OCI-M1 (cell line): ENCODE measurements around the gene LINC01488.

Source experiments
- DNase-seq: peaks from one replicate; lab custom pipeline; 2025; lab: John Stamatoyannopoulos, UW

Gene LINC01488

DNA sequence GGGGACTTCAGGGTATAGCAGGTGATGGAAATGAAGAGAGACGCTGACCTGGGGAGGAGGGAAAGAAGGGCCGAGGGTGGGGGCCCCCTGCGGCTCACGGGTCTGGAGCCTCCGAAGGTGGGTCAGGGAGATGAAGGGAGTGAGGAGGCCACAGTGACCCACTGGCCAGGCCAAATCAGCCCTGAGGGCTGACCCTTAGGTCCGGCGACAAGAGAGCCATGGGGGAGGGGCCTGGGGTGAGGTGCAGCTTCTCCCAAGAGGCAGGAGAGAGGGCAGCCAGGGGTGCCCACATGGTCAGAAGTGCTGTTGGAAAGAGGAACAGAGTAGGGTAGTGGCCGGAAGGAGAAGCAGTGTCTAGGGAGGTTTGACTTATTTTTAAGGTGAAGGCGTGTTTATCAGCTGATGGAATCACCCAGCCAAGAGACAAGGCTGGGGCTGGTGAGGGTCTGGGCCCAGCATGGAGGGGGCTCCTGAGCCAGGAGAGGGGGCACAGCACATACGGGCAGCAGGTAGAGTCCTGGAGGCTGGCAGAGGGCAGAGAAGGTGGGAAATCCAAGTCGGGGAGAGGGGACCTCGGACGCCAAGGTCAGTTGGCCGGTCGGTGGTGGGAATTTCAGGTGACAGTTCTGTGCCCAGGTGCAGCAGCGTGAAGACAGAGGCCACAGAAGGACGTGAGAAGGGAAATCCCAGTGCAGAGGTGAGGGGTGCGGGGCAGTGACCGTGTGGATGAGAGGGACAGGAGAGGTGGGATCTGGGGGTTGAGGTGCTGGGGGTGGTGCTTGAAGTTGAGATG lies 49.0 kb downstream of the LINC01488 start:
- peak; percentile 89 for DNase-seq

- DNase-seq, result no peak
Measured at GRCh38 chr11:69531071-69531716, 49.7 kb downstream of the LINC01488 start.

GRCh38 chr11:69531717-69532088 lies 50.2 kb downstream of the LINC01488 start:
- no peak for DNase-seq

DNA sequence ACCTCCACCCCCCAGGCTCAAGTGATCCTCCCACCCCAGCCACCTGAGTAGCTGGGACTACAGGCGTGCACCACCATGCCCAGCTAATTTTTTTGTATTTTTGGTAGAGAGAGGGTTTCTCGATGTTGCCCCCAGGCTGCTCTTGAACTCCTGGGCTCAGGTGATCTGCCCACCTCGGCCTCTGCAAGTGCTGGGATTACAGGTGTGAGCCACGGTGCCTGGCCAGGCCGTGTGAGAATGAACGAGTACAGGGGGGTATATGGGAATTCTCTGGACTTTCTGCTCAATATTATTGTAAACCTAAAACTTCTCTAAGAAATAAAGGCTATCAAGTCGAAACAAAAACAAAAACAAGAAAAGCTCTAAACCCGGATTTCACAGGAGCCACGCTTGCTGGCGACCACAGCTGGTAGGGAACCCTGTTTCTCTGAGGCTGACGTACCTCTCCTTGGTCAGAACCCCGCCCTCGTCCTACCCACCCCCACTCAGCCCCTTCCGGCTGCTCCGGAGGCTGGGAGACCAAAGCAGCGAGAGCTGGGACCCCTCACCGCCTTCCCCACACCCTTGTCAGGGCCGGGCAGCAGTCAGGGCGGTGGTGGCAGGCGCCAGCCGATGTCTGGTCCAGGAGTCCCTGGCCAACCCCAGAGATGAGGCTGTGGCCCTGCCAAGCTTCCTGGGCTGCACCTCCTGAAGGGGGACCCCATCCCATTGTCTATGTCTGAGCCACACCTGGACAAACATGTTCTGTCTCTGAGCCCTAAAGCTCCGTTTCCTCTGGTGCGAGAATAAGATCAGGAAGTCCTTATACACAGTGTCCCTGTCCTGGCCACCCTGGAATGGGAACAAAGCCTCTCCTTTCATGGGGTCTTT lies 52.1 kb downstream of the LINC01488 start:
- no peak for DNase-seq

DNA sequence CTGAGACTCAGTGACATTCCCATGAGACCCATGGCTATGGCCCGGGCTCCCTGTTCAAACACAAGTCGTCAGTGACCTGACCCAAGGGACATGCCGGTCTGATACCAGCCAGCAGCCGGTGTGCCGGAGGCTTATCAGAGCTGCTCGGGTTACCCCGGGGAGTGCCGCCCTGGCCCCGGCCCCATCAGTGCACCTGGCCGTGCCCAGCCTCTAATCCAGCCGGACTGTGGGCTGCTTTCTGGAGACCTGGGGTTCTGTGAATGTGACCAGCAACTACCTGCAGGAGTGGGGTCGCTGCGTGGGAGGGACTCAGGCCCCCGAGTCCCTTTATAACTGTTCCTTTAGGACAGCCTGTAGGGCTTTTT lies 52.7 kb downstream of the LINC01488 start:
- no peak for DNase-seq

GRCh38 chr11:69535908-69536307 lies 54.4 kb downstream of the LINC01488 start:
- no peak for DNase-seq

DNA sequence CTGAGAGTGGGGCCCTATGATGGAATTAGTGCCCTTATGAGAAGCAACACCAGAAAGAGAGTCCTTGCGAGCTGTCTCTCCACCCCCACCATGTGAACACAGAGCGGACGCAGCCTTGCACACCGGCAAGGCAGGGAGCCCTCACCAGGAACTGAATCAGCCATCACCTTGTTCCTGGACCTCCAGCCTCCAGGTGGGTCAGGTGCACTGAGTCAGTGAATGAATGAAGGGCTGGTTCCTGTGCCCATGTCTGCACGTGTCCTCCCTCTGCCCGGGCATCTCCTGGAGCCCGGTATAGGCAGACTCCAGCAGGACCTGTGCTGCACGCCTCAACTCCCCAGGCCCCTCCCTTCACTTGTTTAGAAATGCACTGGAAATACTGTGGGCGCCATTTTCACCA lies 54.9 kb downstream of the LINC01488 start:
- no peak for DNase-seq

DNA sequence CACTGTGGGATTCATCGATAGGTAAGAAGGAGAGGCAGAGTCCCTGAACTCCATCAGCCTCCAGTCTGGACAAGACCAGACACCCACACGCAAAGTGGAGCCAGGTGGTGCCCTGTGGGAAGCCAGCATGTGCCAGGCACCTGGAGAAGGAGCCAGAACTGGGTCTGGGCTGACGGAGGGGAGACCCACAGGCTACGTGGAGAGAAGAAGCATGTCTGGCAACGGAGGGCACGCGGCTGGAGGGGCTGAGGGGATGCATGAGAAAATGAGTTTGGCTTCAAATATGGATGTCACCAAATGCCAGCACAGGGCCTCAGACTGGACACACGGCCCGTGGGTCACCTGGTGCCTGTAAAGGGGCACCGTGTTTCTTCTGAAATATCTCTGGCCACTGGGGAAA lies 55.7 kb downstream of the LINC01488 start:
- DNase-seq, result no peak

GRCh38 chr11:69537855-69538640 lies 56.6 kb downstream of the LINC01488 start:
- no peak for DNase-seq

GRCh38 chr11:69538854-69539253 lies 57.4 kb downstream of the LINC01488 start:
- DNase-seq, result no peak

GRCh38 chr11:69539416-69540117 lies 58.1 kb downstream of the LINC01488 start:
- no peak for DNase-seq

DNA sequence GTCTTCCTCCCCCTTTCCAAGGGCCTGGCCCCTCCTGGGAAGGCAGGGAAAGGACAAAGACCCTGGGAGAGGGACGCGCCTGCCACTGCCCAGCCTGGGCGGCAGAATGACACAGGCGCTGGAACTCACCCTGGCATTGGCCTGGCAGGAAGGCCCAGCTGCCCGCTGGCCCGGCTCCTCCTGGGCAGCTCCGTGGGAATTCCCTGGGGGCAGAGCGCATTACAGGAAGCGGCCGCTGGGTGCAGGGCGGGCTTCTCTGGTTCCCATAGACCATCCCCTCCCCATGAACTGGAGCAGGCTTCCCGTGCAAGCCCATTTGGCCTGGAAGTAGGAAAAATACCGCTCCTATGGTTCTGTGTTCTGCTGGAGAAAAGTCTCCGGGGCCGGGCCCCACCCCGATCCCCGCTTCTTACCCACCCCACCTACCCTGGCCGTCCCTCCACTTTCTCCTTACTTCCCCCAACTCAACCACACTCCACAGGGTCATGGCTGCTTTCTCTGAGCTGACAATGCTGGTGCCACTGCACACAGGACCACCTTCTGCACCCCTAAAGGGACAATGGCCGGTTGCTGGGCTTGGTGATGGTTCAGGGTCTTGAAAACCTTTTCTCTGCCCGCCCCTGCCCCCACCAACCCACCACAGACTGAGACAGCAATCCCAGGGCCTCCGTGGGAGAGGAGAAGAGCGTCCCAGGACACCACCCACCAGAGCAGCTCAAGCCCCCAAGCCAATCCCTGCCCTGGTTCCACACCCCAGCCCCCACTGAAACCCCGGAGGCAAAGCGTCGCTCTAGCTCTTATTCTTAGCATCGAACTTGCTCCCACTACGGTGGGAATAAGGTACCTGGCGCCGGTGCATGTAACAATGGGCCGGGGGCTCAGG lies 58.9 kb downstream of the LINC01488 start:
- DNase-seq, result no peak

DNA sequence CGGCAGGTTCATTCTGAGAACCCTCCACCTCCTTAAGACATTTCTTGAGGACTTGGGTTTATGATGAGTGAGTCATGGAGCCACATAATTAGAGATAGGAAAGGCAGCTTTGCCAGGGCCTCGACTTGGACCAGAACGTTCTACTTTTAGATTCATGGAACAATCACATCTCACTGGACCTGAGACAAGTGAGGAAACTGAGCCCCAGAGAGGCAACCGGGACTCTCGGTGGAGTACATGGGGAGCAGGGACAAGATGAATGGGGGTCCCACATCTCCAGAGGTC lies 59.5 kb downstream of the LINC01488 start:
- DNase-seq, result no peak

DNA sequence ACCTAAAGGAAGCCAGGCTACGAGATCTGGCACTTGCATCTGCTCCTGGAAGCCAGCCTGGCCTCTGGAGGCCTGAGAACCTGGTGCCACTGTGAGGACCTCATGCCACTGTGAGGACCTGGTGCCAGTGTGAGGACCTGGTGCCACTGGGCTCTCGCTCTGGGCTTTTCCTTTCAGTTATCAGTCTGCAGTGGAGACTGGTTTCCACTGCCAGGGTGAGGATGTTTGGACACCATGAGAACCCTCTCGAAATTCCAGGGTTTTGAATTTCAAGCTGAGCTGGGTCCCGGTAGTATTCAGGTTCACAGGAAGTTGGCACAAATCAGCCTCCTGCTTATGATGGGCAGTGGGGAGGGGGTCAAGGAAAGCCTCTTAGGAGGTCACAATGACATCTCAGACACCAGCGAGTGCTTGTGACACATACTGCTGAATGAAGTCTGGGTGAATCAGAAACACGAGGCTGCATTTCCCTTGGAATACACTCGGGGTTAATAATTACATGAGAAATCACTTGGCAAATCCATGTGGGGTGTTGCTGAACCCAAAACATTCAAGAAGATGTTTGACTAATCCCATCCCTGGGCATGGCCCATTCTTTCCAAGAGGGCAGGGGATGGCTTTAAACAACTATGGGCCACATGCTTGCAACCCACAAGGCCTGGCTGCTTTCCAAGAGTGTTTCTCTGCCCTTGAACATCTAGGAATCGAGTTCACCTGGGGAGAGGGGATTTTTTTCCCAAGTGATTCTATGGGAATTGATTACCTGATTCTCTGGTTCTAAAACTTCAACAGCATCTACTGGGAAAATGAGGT lies 60.2 kb downstream of the LINC01488 start:
- no peak for DNase-seq

DNA sequence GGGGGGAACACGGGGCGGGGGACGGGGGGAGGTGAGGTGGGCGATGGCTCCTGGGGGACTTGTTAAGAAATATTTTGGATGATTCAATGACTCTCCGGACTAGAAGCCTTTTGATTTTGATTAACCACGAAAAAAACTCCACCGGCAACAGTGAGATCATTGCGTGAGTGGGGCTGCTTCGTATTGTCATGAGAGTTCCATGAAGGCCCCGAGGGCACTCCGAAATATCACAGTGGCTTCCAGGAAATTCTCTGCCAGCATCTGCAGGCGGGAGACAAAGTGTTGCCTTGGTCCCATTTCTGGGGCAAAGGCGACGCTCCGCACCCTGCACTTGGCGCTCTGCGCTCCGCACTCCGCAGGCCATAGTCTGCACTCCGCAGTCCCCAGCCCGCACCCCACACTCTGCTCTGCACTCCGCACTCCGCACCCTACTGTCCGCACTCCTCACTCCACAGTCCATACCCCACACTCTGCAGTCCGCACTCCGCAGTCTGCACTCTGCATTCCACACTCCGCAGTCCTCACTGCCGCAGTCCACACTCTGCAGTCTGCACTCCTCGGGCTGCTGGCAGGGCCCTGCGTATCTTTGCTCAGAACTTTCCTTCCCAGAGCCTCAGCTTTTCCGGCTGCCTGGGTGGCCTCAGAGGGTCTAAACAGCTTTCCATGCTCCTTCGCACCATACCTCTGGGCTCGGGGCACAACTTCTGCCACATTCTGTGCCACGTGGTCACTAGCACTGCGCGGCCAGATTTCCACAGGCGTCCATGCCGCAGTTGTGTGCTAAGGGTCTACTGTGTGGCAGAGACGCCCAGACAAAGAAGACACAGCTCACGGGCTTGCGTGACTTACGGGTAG lies 61.1 kb downstream of the LINC01488 start:
- no peak for DNase-seq
